Measurements from ENCODE around the gene RPS2.

RPS2 gene

DNA sequence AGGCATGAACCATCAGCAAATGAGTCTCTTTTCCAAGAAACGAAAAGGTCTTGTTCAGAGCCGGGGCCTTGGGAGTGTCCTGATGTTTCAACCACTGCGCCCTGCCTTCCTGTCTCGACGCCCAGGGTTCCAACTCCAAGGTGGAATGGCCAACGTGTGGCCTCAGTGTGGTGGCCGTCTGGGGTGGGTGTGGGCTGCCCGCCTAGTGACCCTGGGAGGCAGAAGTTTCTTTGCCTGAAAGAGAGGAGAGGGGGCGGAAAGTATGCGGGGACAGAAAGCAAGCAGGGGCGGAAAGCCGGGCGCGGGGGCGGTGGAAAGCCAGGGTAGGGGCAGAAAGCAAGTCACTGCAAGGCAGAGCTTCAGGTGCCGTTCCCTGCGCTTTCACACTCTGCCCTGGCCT is 25.7 kb downstream of the RPS2 start:
- no peak overlapping the region for H3K27ac ChIP-seq (ENCODE audit: low read depth, low read length)
- no peak overlapping the region for H3K4me3 ChIP-seq (ENCODE audit: low read depth, low read length)
- no peaks in the 10 kb centered on the region for H3K27me3 ChIP-seq (ENCODE audit: insufficient read depth, low read length)
- H2AFZ ChIP-seq (ENCODE audit: low read length, unreplicated experiment): no peak overlapping the region
- no peaks in the 10 kb centered on the region for H3K79me2 ChIP-seq (ENCODE audit: control insufficient read depth, insufficient read depth, low read length, unreplicated experiment)
- peaks cover 10% of the 10 kb centered on the region for H3K4me1 ChIP-seq (ENCODE audit: control insufficient read depth, insufficient read depth, low read length, unreplicated experiment)
- no peaks in the 10 kb centered on the region for H3K36me3 ChIP-seq (ENCODE audit: insufficient read depth, low read length)

GRCh38 chr16:1938316-1938715 is 26.3 kb downstream of the RPS2 start:
- H3K27ac ChIP-seq (ENCODE audit: low read depth, low read length): no peak overlapping the region
- peaks cover 10% of the 10 kb centered on the region for H3K4me1 ChIP-seq (ENCODE audit: control insufficient read depth, insufficient read depth, low read length, unreplicated experiment)
- no peaks in the 10 kb centered on the region for H3K79me2 ChIP-seq (ENCODE audit: control insufficient read depth, insufficient read depth, low read length, unreplicated experiment)
- H3K36me3 ChIP-seq (ENCODE audit: insufficient read depth, low read length): no peaks in the 10 kb centered on the region
- H3K4me3 ChIP-seq (ENCODE audit: low read depth, low read length): no peak overlapping the region
- H3K27me3 ChIP-seq (ENCODE audit: insufficient read depth, low read length): no peaks in the 10 kb centered on the region
- no peak overlapping the region for H2AFZ ChIP-seq (ENCODE audit: low read length, unreplicated experiment)

DNA sequence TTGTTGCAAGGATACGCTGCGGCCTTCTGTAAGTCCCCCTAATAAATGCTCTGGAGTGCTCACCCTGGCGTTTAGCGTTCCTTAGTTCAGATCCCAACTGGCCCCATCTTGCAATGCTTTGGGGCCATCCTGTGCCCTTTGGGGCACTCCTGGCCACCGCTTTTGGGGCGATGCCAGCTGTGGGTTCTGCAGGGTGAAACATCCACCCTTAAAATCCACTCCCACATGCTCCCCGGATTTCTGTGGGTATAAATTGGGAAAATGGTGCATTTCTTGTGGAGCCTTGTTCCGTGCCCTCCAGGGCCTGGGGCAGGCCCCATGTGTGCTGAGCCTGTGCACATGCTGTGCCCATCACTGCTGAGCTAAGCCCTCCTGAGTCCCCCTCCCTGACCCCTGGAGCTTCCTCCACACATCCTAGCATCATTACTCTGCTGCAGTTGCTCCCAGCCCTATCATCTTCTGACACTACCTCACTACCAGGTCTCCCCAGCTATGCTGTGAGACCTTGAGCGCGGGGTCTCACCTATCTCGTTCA is 27.6 kb downstream of the RPS2 start:
- Histone ChIP-seq H3K27ac (ENCODE audit: low read depth, low read length) (no peak overlapping the region), H3K4me1 (ENCODE audit: control insufficient read depth, insufficient read depth, low read length, unreplicated experiment) (peaks cover 7% of the 10 kb centered on the region), H3K4me3 (ENCODE audit: low read depth, low read length) (no peak overlapping the region), H3K36me3 (ENCODE audit: insufficient read depth, low read length) (no peaks in the 10 kb centered on the region), H3K27me3 (ENCODE audit: insufficient read depth, low read length) (no peaks in the 10 kb centered on the region), H3K79me2 (ENCODE audit: control insufficient read depth, insufficient read depth, low read length, unreplicated experiment) (no peaks in the 10 kb centered on the region), H2AFZ (ENCODE audit: low read length, unreplicated experiment) (no peak overlapping the region)

DNA sequence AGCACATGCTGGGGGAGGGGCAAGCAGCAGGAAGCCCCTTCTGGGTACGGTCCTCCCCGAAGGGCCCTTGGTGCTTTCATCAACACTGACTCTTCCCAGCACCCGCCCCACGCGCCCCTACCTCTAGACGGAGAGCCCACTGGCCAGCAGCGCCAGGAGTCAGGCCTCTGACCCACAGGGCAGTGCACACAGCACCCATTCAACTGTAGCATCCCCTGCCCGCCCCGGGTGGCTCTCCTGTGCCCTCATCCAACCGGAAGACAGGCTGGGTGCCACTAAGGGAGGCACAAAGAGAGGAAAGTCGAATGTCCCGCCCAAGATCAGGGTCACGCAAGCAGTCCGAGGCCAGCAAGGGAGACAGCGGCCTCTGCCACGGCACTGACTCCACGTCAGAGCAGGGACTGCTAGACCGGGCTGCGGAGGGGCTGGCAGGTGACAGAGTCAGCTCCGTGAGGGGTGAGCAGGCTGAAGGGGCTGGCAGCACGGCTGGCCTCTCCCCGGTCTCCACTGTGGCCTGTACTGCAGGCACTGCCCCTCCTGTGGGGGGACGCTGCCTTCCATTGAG is 31.4 kb downstream of the RPS2 start:
- H3K27me3 ChIP-seq (ENCODE audit: insufficient read depth, low read length): no peaks in the 10 kb centered on the region
- no peak overlapping the region for H3K27ac ChIP-seq (ENCODE audit: low read depth, low read length)
- no peak overlapping the region for H3K4me3 ChIP-seq (ENCODE audit: low read depth, low read length)
- no peaks in the 10 kb centered on the region for H3K36me3 ChIP-seq (ENCODE audit: insufficient read depth, low read length)
- no peak overlapping the region for H2AFZ ChIP-seq (ENCODE audit: low read length, unreplicated experiment)
- no peaks in the 10 kb centered on the region for H3K4me1 ChIP-seq (ENCODE audit: control insufficient read depth, insufficient read depth, low read length, unreplicated experiment)
- H3K79me2 ChIP-seq (ENCODE audit: control insufficient read depth, insufficient read depth, low read length, unreplicated experiment): no peaks in the 10 kb centered on the region

DNA sequence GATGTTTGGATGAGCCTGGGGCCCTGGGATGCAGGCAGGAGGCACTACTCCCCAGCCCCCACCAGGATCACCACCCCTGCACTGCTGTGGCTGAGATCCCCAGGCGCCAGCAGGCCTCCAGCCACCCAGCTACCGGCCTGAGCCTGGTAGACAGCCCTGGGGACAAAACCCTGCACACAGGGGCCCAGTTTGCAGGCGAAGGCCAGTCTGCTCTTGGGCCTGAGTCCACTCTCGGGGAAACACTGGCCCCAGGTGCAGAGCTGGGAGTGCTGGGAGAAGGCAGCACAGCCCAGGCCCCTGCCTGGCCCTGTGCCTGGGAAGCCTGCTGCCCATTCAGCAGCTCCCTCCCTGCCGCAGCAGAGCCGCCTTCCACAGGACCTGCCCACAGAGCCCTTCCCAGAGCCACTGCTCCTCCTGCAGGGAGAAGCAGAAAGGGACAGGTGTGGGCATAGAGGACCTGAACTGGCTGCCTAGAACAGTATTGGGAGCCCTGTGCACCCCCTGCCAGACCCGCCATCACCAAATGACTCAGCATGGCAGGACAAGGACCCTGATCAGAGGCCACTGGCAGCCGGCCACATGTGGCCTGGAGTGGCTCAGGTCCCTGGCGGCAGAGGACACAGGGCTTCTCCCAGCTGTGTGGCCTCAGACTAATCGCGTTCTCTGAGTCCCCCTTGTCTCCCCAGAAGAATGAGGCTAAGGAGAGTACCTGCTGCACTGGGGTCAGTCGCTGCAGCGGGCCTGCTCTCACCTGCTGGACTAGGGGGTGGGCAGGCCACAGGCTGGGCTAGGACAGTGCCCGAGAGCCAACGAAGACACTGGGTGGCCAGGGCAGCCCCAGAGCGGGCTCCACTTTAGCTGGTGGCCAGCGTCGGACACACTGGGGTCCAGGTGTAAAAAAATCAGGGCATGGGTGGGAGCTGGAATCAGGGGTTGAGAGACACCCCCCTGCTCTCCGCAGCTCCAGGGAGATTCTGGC is 32.3 kb downstream of the RPS2 start:
- no peaks in the 10 kb centered on the region for H3K36me3 ChIP-seq (ENCODE audit: insufficient read depth, low read length)
- no peaks in the 10 kb centered on the region for H3K27me3 ChIP-seq (ENCODE audit: insufficient read depth, low read length)
- H3K4me3 ChIP-seq (ENCODE audit: low read depth, low read length): no peak overlapping the region
- H3K27ac ChIP-seq (ENCODE audit: low read depth, low read length): no peak overlapping the region
- no peaks in the 10 kb centered on the region for H3K79me2 ChIP-seq (ENCODE audit: control insufficient read depth, insufficient read depth, low read length, unreplicated experiment)
- no peak overlapping the region for H2AFZ ChIP-seq (ENCODE audit: low read length, unreplicated experiment)
- no peaks in the 10 kb centered on the region for H3K4me1 ChIP-seq (ENCODE audit: control insufficient read depth, insufficient read depth, low read length, unreplicated experiment)

GRCh38 chr16:1930338-1930720 is 34.3 kb downstream of the RPS2 start:
- Histone ChIP-seq H2AFZ (ENCODE audit: low read length, unreplicated experiment) (no peak overlapping the region), H3K79me2 (ENCODE audit: control insufficient read depth, insufficient read depth, low read length, unreplicated experiment) (no peaks in the 10 kb centered on the region), H3K4me1 (ENCODE audit: control insufficient read depth, insufficient read depth, low read length, unreplicated experiment) (no peaks in the 10 kb centered on the region), H3K27ac (ENCODE audit: low read depth, low read length) (no peak overlapping the region), H3K36me3 (ENCODE audit: insufficient read depth, low read length) (no peaks in the 10 kb centered on the region), H3K4me3 (ENCODE audit: low read depth, low read length) (no peak overlapping the region), H3K27me3 (ENCODE audit: insufficient read depth, low read length) (no peaks in the 10 kb centered on the region)

GRCh38 chr16:1929578-1930337 is 34.9 kb downstream of the RPS2 start:
- Histone ChIP-seq H2AFZ (ENCODE audit: low read length, unreplicated experiment) (peak overlapping the region; percentile 94), H3K79me2 (ENCODE audit: control insufficient read depth, insufficient read depth, low read length, unreplicated experiment) (no peaks in the 10 kb centered on the region), H3K4me1 (ENCODE audit: control insufficient read depth, insufficient read depth, low read length, unreplicated experiment) (no peaks in the 10 kb centered on the region), H3K27ac (ENCODE audit: low read depth, low read length) (no peak overlapping the region), H3K27me3 (ENCODE audit: insufficient read depth, low read length) (no peaks in the 10 kb centered on the region), H3K4me3 (ENCODE audit: low read depth, low read length) (peak overlapping the region; percentile 71), H3K36me3 (ENCODE audit: insufficient read depth, low read length) (no peaks in the 10 kb centered on the region)

- Histone ChIP-seq H3K4me3 (ENCODE audit: low read depth, low read length) (peak overlapping the region; percentile 71), H3K27me3 (ENCODE audit: insufficient read depth, low read length) (no peaks in the 10 kb centered on the region), H3K4me1 (ENCODE audit: control insufficient read depth, insufficient read depth, low read length, unreplicated experiment) (no peaks in the 10 kb centered on the region), H3K36me3 (ENCODE audit: insufficient read depth, low read length) (no peaks in the 10 kb centered on the region), H3K79me2 (ENCODE audit: control insufficient read depth, insufficient read depth, low read length, unreplicated experiment) (no peaks in the 10 kb centered on the region), H3K27ac (ENCODE audit: low read depth, low read length) (no peak overlapping the region), H2AFZ (ENCODE audit: low read length, unreplicated experiment) (peak overlapping the region; percentile 81)
These were observed 35.5 kb downstream of the RPS2 start for GRCh38 chr16:1929105-1929504.

DNA sequence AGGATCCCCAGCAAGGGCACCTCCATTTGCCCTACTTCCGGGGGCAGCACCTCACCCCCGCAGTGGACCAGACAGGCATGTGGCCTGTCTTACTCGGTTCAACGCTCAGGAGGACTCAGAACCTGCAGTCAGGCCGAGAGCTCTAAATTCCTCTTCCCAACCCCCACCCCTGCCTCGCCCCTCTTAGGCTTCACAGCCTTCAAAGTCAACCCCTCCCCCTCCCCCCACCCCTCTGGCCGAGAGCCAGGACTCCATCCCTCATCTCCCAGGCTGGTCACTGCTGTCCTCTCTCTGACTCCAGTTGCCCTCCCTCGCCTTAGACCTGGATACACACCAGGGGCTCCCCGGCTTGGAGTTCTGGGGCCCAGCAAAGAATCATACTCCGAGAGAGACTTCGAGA is 38.4 kb downstream of the RPS2 start:
- Histone ChIP-seq H3K36me3 (ENCODE audit: insufficient read depth, low read length) (no peaks in the 10 kb centered on the region), H3K27me3 (ENCODE audit: insufficient read depth, low read length) (peaks cover 14% of the 10 kb centered on the region), H3K4me1 (ENCODE audit: control insufficient read depth, insufficient read depth, low read length, unreplicated experiment) (peaks cover 5% of the 10 kb centered on the region), H2AFZ (ENCODE audit: low read length, unreplicated experiment) (no peak overlapping the region), H3K79me2 (ENCODE audit: control insufficient read depth, insufficient read depth, low read length, unreplicated experiment) (no peaks in the 10 kb centered on the region), H3K27ac (ENCODE audit: low read depth, low read length) (no peak overlapping the region), H3K4me3 (ENCODE audit: low read depth, low read length) (no peak overlapping the region)

DNA sequence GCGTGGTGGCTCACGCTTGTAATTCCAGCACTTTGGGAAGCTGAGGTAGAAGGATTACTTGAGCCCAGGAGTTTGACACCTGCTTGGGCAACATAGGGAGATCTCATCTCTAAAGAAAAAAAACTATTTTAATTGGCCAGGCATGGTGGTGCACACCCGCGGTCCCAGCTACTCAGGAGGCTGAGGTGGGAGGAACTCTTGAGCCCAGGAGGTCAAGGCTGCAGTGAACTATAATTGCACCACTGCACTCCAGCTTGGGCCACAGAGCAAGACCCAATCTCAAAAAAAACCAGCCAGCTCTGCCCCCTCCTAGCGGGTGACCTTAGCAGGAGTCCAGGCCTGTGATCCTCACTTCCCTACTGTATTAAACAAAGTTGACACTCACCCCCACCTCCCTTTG is 40.5 kb downstream of the RPS2 start:
- Histone ChIP-seq H3K4me3 (ENCODE audit: low read depth, low read length) (no peak overlapping the region), H3K27me3 (ENCODE audit: insufficient read depth, low read length) (peaks cover 36% of the 10 kb centered on the region), H3K27ac (ENCODE audit: low read depth, low read length) (no peak overlapping the region), H3K4me1 (ENCODE audit: control insufficient read depth, insufficient read depth, low read length, unreplicated experiment) (peaks cover 5% of the 10 kb centered on the region), H2AFZ (ENCODE audit: low read length, unreplicated experiment) (no peak overlapping the region), H3K79me2 (ENCODE audit: control insufficient read depth, insufficient read depth, low read length, unreplicated experiment) (no peaks in the 10 kb centered on the region), H3K36me3 (ENCODE audit: insufficient read depth, low read length) (no peaks in the 10 kb centered on the region)

All from ACC112 (cell line).